Stimulated activated CD4-positive, alpha-beta T cell treated with anti-CD3 and anti-CD28 coated beads, Interleukin-4, amount 100 ng/mL, for 1 hour (primary cell): ENCODE data around the gene CITED4.
A peak's percentile ranks its signal among the peaks of the same experiment; 100 is the strongest.

Experiments
- DNase-seq: peaks from one replicate; pipeline ENCODE4 v3.0.0-alpha.2; 2020

Gene CITED4

GRCh38 chr1:40851643-40852042, 10.5 kb downstream of the CITED4 start:
- DNase-seq = no peak

- peak; percentile 80 for DNase-seq
These were observed 12.2 kb downstream of the CITED4 start for GRCh38 chr1:40849801-40850592.

DNA sequence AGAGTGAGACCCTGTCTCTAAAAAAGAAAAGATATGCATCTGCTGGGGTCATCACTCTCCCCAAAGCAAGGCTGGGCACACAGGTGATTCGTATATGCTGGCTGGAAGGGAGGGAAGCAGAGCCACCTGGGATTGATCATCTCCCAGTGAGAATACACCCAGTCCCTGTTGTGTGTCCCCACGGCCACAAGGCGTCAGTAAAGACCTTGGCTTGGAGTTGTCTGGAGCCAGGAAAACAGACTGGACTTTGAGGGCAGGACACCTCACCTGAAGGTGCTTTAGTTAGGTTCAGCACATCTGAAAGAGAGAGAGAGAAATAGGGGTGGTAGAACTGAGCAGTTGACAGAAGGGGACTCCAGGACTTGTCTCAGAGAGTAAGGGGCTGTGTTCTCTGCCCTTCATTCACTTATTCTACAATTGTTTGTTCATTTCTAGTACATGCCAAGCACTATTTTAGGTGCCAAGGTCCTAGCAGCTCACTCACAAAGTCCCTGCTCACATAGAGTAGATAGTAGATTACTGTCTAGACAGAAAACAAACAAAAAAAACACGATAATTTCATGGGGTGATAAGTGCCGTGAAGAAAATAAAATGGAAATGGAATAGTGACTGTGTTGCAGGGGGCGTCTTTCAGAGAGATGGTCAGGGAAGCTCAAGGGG, 13.5 kb downstream of the CITED4 start:
- DNase-seq = no peak

DNA sequence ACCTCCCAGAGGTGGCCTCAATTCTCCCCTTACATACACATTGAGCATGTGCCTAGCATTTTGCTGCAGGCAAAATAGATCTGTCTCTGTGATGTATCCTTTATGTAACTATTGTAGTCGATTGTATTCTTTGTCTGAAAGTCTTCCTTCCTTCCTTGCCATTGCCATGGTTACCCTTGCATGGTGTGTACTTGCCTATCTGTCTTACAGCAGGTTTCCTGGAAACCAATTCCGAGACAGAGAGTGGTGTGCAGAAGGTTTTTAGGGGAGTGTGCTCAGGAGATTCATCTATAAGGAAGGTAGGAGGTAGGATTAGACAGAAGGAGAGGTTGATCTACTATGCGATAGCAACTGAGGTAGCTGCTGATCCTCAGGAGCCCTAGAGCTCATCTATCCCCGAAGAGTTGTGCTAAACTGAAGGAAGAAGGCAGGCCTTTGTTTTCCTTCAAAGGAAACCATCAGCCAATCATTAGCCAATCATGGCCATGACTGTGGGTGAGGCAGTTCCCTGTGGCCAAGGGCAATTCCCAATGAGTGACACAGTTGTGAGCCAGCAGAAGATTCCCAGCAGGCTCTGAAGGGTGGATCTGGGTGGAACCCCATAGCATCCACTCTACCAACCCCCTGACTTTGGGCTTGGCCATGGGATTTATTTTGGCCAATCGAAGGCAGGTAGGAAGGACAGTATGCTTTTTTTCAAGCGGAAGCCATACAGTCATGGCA, 15.0 kb downstream of the CITED4 start:
- no peak for DNase-seq

GRCh38 chr1:40845895-40846294, 16.3 kb downstream of the CITED4 start:
- no peak for DNase-seq

- DNase-seq = no peak
These were observed 17.0 kb downstream of the CITED4 start for GRCh38 chr1:40844887-40845878.

- no peak for DNase-seq
These were observed 18.1 kb downstream of the CITED4 start for GRCh38 chr1:40844079-40844478.

DNA sequence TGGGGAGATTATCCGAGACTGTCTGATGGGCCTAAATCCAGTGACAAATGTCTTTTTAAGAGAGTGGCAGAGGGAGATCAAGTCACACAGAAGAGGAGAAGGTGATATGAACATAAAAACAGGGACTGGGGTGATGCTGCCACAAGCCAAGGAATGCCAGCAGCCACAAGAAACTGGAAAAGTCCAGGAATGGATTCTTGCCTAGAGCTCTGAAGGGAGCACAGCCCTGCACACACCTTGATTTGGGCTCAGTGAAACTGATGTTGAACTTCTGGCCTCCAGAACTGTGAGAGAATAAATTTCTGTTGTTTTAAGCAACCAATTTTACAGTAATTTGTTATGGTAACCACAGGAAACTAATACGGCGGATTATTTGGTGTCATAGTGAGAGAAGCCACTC, 19.5 kb downstream of the CITED4 start:
- DNase-seq = no peak

DNA sequence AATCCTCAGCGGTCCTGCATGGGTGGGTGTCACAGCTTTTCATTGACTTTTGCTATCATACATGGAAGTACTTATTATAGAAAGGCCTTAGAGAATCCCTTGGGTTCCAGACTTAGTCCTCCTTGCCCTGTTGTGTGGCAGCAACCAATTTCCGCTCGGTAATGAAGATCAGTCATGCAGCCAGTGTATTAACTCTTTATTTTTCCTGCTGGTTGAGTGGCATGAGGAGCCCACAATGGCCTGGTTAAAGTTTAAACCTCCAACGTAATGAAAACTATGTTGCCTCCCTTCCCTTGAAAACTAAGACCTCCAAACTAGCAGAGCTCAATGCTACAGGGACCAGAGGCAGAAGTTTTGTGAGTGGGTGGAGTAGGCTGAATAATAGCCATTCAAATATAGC, 20.0 kb downstream of the CITED4 start:
- DNase-seq = no peak

GRCh38 chr1:40841602-40842001, 20.6 kb downstream of the CITED4 start:
- DNase-seq = no peak

GRCh38 chr1:40840526-40841323, 21.4 kb downstream of the CITED4 start:
- no peak for DNase-seq

GRCh38 chr1:40839943-40840335, 22.2 kb downstream of the CITED4 start:
- no peak for DNase-seq

- DNase-seq = no peak
These were observed 22.9 kb downstream of the CITED4 start for GRCh38 chr1:40838980-40839942.

- DNase-seq = no peak
These were observed 23.9 kb downstream of the CITED4 start for GRCh38 chr1:40838045-40838979.

- no peak for DNase-seq
These were observed 24.6 kb downstream of the CITED4 start for GRCh38 chr1:40837601-40838000.

DNA sequence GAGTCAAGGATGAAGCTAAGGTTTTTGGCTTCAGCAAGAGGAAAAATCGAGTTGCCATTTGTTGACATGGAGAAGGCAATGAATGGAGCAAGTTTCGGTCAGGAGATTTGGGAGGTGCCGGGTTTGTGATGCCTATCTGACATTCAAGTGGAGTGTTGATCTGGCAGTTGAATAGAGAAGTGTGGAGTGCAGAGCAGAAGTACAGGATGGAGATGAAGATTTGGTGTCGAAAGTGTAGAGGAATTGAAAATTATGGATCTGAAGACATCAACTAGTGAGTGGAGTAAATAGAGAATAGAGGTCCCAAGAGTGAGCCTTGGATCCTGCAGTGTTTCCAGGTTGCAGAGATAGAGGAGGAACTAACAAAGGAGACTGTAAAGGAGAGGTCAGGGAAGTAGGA, 25.9 kb downstream of the CITED4 start:
- DNase-seq = no peak

GRCh38 chr1:40834968-40835545, 27.1 kb downstream of the CITED4 start:
- DNase-seq = no peak

DNA sequence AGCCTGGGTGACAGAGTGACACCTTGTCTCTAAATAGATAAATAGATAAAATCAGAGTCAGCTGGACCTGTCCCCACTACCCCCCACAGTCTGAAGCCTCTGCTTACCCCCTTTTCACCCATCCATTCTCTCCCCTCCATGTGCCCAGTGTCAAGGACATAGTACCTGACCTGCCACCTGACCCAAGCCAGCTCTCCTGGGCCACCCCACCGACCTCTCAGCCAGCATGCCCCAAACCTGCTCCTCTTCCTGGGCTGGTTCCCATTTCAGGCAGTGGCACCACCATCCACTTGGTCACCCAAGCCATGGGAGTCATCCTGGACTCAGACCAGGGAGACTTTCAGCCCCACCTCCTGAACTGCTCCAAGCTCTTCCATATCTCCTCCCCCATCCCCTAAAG, 28.2 kb downstream of the CITED4 start:
- DNase-seq = no peak
